ENCODE results near the gene C1orf35. TPM values are rescaled to one million over a fixed set of nuclear protein-coding genes. Genes with fewer than 3 reads are reported as not detected.

Gene C1orf35
- total RNA-seq, 1 experiment from 2014 or later: 63.3 TPM

DNA sequence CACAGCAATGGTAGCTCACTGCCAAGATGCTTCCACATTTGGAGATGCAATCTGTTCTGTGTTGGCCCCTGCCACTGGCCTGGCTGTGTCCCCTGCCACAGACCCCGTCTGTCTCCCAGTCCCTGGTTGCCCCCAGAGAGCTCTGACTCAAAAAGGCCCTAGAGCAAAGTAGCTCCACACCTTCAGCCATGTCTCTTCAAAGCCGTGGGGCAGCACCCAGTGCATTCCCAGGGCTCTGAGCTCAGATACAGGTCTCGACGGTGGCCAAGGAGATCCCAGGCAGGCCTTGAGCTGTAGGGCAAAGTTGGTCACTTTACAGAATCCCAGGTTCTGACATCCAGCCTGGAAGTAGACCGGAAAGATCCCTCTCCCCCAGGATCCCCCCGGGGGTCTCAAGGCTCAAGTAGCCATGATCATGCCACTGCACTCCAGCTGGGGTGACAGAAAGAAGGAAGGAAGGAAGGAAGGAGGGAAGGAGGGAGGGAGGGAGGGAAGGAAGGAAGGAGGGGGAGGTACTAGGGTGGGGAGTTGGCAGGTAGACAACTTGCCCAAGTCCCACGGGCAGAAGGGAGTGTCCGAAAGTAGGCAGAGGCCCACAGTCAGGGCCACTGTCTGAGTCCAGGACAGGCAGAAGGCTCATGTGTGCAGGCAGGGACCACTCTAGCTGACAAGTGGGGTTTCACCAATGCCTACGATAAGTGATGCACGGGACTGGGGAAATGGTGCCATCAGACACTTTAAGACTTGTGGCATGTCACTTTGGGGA lies 25.4 kb downstream of the C1orf35 start:
- Histone ChIP-seq H3F3A (ENCODE audit: low read length, unreplicated experiment) (no peaks in the 10 kb centered on the region), H3K36me3 (ENCODE audit: low read depth, low read length) (no peaks in the 10 kb centered on the region), H3K9me2 (replicated peaks; ENCODE audit: low read length) (no peaks in the 10 kb centered on the region), H3K4me3 (ENCODE audit: low read length) (no peak overlapping the region), H3K4me2 (ENCODE audit: low read length) (no peak overlapping the region), H2AFZ (ENCODE audit: low read length) (no peak overlapping the region), H3K4me1 (ENCODE audit: insufficient read depth, low read length) (peaks cover 7% of the 10 kb centered on the region; the same call in 1 of the 2 replicates), H4K20me1 (ENCODE audit: low read length) (no peaks in the 10 kb centered on the region; the same call in 1 of the 2 replicates), H3K27me3 (ENCODE audit: low read length) (no peaks in the 10 kb centered on the region), H3K9me3 (ENCODE audit: low read length) (no peaks in the 10 kb centered on the region), H3K79me2 (ENCODE audit: low read length) (peaks cover 37% of the 10 kb centered on the region), H3K9ac (ENCODE audit: low read length) (no peak overlapping the region), H3K27ac (ENCODE audit: low read length) (no peak overlapping the region)
- DNase-seq (no peak), ATAC-seq (no peak)
- ChIA-PET CTCF (no interaction called here), POLR2A (ENCODE audit: unreplicated experiment) (no interaction called here)
- BruUV-seq (replicated peaks): no TSS peak
- TF ChIP-seq, protein P1, sequence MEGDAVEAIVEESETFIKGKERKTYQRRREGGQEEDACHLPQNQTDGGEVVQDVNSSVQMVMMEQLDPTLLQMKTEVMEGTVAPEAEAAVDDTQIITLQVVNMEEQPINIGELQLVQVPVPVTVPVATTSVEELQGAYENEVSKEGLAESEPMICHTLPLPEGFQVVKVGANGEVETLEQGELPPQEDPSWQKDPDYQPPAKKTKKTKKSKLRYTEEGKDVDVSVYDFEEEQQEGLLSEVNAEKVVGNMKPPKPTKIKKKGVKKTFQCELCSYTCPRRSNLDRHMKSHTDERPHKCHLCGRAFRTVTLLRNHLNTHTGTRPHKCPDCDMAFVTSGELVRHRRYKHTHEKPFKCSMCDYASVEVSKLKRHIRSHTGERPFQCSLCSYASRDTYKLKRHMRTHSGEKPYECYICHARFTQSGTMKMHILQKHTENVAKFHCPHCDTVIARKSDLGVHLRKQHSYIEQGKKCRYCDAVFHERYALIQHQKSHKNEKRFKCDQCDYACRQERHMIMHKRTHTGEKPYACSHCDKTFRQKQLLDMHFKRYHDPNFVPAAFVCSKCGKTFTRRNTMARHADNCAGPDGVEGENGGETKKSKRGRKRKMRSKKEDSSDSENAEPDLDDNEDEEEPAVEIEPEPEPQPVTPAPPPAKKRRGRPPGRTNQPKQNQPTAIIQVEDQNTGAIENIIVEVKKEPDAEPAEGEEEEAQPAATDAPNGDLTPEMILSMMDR (conservative IDR thresholded peaks at IDR 0.05; ENCODE audit: low read depth, low read length): no peak
- no peak for TF ChIP-seq EZH2phosphoT487 (IDR thresholded peaks at IDR 0.05; ENCODE audit: borderline replicate concordance, low read length)
- no peak for TF ChIP-seq EZH2 (IDR thresholded peaks at IDR 0.05; ENCODE audit: low read length, unreplicated experiment)
- intact Hi-C loops (cut with micrococcal nuclease): no loop called here

DNA sequence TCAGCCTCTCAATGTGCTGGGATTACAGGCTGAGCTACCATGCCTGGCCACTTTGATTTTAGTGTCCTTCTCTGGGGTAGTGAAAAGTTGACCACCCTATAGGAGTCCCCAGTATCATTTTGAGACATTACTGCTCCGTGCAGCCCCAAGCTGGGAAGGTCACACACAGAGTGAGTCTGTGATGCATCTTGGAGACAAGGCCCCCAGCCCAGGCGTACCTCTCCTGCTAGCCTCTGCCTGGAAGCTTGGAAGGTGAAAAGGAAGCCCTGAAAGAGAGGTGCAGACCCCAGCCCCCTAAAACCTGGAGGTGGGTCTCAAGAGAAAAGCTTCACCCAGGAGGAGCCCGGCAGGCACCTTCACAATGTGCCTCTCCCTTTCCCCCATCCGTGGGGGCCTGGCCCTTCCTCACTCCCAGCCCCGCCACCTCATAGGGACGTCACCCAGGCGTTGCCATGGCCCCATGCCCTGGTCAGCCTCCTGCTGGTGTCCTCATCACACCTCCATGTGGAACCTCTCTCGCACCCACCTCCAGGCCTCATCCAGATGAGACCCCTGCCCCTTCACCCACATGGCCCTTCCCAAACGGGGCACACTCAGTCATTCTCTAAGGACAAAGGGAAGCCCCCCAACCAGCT lies 26.2 kb downstream of the C1orf35 start:
- ChIA-PET CTCF (no interaction called here), POLR2A (ENCODE audit: unreplicated experiment) (no interaction called here)
- DNase-seq (no peak), ATAC-seq (no peak)
- TF ChIP-seq EZH2phosphoT487 (IDR thresholded peaks at IDR 0.05; ENCODE audit: borderline replicate concordance, low read length) (no peak), EZH2 (IDR thresholded peaks at IDR 0.05; ENCODE audit: low read length, unreplicated experiment) (no peak)
- TF ChIP-seq, protein P1 (conservative IDR thresholded peaks at IDR 0.05; ENCODE audit: low read depth, low read length): no peak
- H3K27me3 ChIP-seq (ENCODE audit: low read length): no peaks in the 10 kb centered on the region
- H3K4me1 ChIP-seq (ENCODE audit: insufficient read depth, low read length): peaks cover 7% of the 10 kb centered on the region; the same call in 1 of the 2 replicates
- no TSS peak for BruUV-seq (replicated peaks)
- no peaks in the 10 kb centered on the region; the same call in 1 of the 2 replicates for H4K20me1 ChIP-seq (ENCODE audit: low read length)
- H3K9me2 ChIP-seq (replicated peaks; ENCODE audit: low read length): no peaks in the 10 kb centered on the region
- no peak overlapping the region for H3K9ac ChIP-seq (ENCODE audit: low read length)
- no peaks in the 10 kb centered on the region for H3K36me3 ChIP-seq (ENCODE audit: low read depth, low read length)
- H2AFZ ChIP-seq (ENCODE audit: low read length): no peak overlapping the region
- peaks cover 30% of the 10 kb centered on the region for H3K79me2 ChIP-seq (ENCODE audit: low read length)
- no peak overlapping the region for H3K4me2 ChIP-seq (ENCODE audit: low read length)
- H3K4me3 ChIP-seq (ENCODE audit: low read length): no peak overlapping the region
- no peak overlapping the region for H3K27ac ChIP-seq (ENCODE audit: low read length)
- no peaks in the 10 kb centered on the region for H3F3A ChIP-seq (ENCODE audit: low read length, unreplicated experiment)
- H3K9me3 ChIP-seq (ENCODE audit: low read length): no peaks in the 10 kb centered on the region
- intact Hi-C loops (cut with micrococcal nuclease): no loop called here

DNA sequence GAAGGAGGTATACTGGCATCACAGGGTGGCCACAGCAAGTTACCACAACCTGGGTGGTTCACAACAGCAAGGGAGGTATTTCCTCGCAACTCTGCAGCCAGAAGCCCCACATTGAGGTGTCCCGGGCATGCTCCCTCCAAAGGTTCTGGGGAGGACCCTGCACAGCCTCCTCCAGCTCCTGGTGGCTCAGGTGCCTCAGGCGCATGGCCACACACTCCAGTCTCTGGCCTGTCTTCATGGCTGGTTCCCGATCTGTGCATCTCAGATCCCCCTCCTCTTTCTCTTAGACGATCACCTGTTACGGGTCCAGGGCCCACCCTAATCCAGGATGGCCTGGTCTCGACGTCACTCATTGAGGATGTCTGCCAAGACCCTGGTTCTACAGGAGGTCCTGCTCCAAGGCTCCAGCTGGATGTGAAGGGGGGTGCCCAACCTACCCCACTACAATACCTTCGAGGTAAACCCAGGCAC lies 27.3 kb downstream of the C1orf35 start:
- Histone ChIP-seq H3K9ac (ENCODE audit: low read length) (no peak overlapping the region), H3K4me1 (ENCODE audit: insufficient read depth, low read length) (no peaks in the 10 kb centered on the region), H3F3A (ENCODE audit: low read length, unreplicated experiment) (no peaks in the 10 kb centered on the region), H3K9me2 (replicated peaks; ENCODE audit: low read length) (no peaks in the 10 kb centered on the region), H3K4me2 (ENCODE audit: low read length) (no peak overlapping the region), H3K27ac (ENCODE audit: low read length) (no peak overlapping the region), H3K4me3 (ENCODE audit: low read length) (no peak overlapping the region), H2AFZ (ENCODE audit: low read length) (no peak overlapping the region), H3K27me3 (ENCODE audit: low read length) (no peaks in the 10 kb centered on the region), H3K36me3 (ENCODE audit: low read depth, low read length) (no peaks in the 10 kb centered on the region), H3K79me2 (ENCODE audit: low read length) (peaks cover 19% of the 10 kb centered on the region), H4K20me1 (ENCODE audit: low read length) (no peaks in the 10 kb centered on the region; the same call in 1 of the 2 replicates), H3K9me3 (ENCODE audit: low read length) (no peaks in the 10 kb centered on the region)
- intact Hi-C loops (cut with micrococcal nuclease): no loop called here
- TF ChIP-seq, protein P1 (conservative IDR thresholded peaks at IDR 0.05; ENCODE audit: low read depth, low read length): no peak
- TF ChIP-seq EZH2phosphoT487 (IDR thresholded peaks at IDR 0.05; ENCODE audit: borderline replicate concordance, low read length): no peak
- no peak for TF ChIP-seq EZH2 (IDR thresholded peaks at IDR 0.05; ENCODE audit: low read length, unreplicated experiment)
- DNase-seq (no peak), ATAC-seq (no peak)
- no TSS peak for BruUV-seq (replicated peaks)
- ChIA-PET CTCF (no interaction called here), POLR2A (ENCODE audit: unreplicated experiment) (no interaction called here)

Measured in PC-3 (cell line).